Hematopoietic multipotent progenitor cell (in vitro differentiated cells): ENCODE data around the gene WDR44. TPM values are rescaled to one million over a fixed set of nuclear protein-coding genes. Genes with fewer than 3 reads are reported as not detected.
"Not testable (repeated sequence)": the region's sequence is repeated elsewhere in the genome, so short reads cannot be mapped to it uniquely, and the experiment has no call there.

Experiments
- DNase-seq, 3 donors: peaks; one replicate each; pipeline ENCODE4 v3.0.0-alpha.2; 2011 to 2015; ENCODE audit warnings: low read depth in 2 of 3, low spot score in 2 of 3
- total RNA-seq: library from RNA; depleted of rRNA; stranded (reverse); fragments of >200 nt; gene quantifications from one replicate; pipeline ENCODE4 v1.2.3, GENCODE V29; 2012

The WDR44 gene
- total RNA-seq, 1 donor, result 6.7 TPM

DNA sequence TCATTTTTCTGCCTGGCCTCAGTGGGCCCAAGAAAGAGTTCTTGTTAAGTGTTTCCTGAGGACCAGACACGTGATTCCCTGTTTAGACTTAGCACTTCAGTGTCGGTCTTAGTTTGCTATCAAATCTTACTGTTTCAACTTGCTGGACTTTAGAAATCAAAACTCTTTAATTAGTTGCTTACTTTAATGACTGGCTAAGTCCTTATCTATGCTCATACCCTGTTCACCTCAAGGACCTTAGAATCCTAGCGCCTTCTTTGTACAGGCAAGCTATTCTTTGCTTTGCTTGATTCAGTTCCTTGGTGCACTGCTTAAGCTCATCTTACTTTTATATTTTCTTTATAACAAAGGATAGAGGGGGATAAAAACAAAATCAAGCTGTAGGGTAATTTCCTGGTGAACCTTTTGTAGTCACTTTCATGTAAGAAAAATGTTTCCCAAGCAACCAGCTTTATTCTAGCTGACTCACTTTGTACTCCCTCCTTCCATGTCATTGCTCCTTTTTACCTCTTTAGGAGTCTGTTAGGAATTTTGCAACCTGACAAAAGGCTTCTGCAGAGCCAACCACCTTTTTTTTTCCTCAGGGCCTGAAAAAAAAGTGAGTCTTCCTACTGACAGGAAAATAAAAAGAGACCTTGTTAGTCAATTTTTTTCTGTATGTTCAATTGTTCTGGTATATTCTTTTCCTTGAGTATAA lies 14.7 kb downstream of the WDR44 start:
- DNase-seq, result no peak

- no peak for DNase-seq
These were observed 18.4 kb downstream of the WDR44 start for GRCh38 chrX:118364261-118364660.

DNA sequence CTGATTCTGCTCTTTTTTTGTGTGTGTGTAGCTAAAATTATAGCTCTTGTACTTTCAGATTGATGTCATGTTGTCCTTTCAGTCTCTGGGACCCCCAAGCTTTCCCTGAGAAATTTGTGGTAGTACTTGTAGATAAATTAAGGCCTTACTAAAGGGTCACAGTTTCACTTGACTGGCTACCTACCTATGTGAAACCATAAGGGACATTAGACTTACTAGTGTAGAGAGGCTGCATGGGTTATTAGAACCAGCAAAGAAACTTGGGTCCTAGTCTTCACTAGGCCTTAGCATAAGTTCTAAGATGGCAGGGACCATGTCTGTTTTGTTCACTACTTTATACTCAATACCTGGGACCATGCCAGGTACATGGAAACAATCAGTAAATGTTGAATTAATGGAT lies 21.4 kb downstream of the WDR44 start:
- DNase-seq, result no peak

DNA sequence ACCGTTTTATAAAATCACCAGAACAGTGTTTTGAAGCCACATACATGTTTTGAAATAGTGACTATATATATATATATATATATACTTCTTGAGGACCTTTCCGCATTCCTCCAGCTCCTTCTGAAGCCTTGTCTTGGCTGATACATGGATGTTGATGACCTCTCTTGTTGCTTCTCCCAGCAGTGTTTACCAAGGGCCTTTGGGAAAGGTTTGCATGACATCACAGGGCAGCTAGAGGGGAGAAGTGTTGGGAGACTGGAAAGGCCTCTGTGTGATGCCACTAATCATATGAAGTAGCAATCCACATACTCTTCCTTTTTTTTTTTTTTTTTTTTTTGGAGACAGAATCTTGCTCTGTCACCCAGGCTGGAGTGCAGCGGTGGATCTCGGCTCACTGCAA lies 22.5 kb downstream of the WDR44 start:
- no peak for DNase-seq

- DNase-seq, result no peak
These were observed 25.2 kb downstream of the WDR44 start for GRCh38 chrX:118370921-118371624.

- DNase-seq, result no peak
These were observed 27.6 kb downstream of the WDR44 start for GRCh38 chrX:118373538-118373937.

GRCh38 chrX:118383120-118383519 lies 37.2 kb downstream of the WDR44 start:
- DNase-seq, result no peak

DNA sequence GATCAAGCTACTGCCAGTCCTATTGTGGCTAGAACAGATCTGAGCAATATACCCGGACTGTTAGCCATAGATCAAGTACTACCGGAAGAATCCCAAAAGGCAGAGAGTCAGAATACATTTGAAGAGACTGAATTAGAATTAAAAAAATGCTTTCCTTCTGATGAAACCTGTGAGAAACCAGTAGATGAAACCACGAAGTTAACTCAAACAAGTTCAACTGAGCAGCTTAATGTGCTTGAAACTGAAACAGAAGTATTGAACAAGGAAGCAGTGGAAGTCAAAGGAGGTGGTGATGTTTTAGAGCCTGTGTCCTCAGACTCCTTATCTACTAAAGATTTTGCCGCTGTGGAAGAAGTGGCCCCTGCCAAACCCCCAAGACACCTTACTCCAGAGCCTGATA lies 46.8 kb downstream of the WDR44 start:
- no peak for DNase-seq

- DNase-seq, result no peak
These were observed 50.2 kb downstream of the WDR44 start for GRCh38 chrX:118396113-118396512.

- DNase-seq, result no peak
These were observed 72.9 kb downstream of the WDR44 start for GRCh38 chrX:118418811-118419251.

DNA sequence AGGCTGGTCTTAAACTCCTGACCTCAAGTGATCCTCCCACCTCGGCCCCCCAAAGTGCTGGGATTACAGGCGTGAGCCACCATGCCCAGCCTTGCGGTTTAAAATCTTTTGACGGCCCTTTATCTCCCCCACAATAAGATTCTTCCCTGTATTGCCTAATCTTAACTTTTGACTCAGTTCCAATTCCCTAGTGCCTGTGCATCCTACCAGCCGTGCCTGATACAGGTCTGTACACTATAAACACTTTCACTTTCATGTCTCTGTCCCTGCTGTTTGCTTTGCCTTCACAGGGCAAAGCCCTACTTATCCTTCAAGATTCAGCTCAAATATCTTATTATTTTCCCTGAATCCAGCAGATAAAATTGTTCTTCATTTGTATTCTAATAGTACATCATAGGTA lies 74.6 kb downstream of the WDR44 start:
- peak in 2 of 3 donors; percentile 10 to 33 for DNase-seq

GRCh38 chrX:118423558-118423957 lies 77.7 kb downstream of the WDR44 start:
- DNase-seq, result no peak

GRCh38 chrX:118432799-118433198 lies 86.9 kb downstream of the WDR44 start:
- no peak for DNase-seq

- DNase-seq, result no peak
These were observed 91.4 kb downstream of the WDR44 start for GRCh38 chrX:118437283-118437682.

GRCh38 chrX:118448273-118448783 lies 102.4 kb downstream of the WDR44 start:
- no peak for DNase-seq

- no peak for DNase-seq
These were observed 109.1 kb downstream of the WDR44 start for GRCh38 chrX:118455013-118455412.

- DNase-seq, result peak; percentile 2 to 63 (median 36)
These were observed 113.6 kb downstream of the WDR44 start for GRCh38 chrX:118459494-118459893.

DNA sequence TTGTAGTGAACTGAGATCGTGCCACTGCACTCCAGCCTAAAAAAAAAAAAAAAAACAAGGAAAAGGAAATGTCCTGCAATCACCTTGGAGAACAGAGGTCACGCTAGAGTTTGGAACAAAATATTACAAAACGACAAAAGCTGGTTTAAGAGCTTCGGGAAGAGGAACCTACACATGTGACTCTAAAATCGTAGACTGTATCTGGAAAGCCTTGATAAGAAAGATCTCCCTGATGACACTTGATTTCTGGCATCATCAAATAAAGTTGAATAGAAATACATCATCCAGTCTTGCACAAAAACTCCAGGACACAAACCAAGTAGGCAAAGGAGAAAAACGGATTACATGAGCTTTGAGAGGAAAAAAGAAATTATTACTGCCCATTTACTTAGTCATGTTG lies 118.6 kb downstream of the WDR44 start:
- peak in 2 of 3 donors; percentile 9 to 33 for DNase-seq

DNA sequence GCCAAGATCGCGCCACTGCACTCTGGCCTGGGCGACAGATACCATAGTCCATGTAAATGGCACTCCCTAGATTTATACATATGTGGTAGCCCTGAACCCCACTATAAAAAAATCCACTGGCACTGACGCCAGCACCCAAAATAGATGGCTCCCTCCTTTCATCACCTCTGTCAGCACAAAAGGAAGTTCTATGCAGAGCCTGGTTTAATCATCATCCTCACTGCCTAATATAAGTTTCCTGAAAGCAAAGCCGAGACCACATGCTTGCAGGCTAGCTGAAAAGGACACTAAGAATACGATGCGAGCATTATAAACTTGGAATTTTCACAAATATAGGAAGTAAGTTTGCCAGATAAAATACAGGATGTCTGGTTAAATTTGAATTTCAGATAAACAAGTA lies 122.2 kb downstream of the WDR44 start:
- DNase-seq, result peak in 2 of 3 donors; percentile 12 to 14

- not testable (repeated sequence) for DNase-seq
These were observed 124.9 kb downstream of the WDR44 start for GRCh38 chrX:118470721-118471347.

GRCh38 chrX:118474586-118474985 lies 128.7 kb downstream of the WDR44 start:
- no peak for DNase-seq

DNA sequence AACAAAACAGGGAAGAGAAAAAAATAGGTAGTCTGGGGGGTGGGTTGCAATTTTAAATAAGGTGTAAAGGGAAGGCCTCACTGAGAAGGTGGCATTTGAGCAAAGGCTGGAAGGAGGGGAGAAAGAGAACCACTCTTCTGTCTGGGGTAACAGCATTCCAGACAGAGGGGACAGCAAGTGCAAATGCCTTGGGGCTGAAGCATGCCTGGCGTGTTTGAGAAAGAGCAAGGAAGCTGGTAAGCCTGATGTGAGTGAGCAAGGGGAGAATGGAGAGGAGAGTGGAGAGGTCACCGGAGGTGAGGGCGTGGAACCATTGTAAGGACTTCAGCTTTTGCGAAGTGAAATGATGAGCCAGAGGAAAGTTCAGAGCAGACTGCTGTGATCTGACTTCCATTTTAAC lies 130.0 kb downstream of the WDR44 start:
- DNase-seq, result no peak
